ENCODE measurements around the gene APRT. TPM values are rescaled to one million over a fixed set of nuclear protein-coding genes. Genes with fewer than 3 reads are reported as not detected.

Gene APRT
- total RNA-seq, 2 donors from 2014 or later = 63.8 to 64.2 TPM

GRCh38 chr16:88843256-88843655 is 31.5 kb upstream of the APRT start:
- ATAC-seq = no peak
- intact Hi-C loops (cut with DNase I) = no loop called here

GRCh38 chr16:88842806-88843205 is 31.1 kb upstream of the APRT start:
- intact Hi-C loops (cut with DNase I) = no loop called here
- ATAC-seq = no peak
- no peak for DNase-seq

More at GRCh38 chr16:88843256-88843655, 31.5 kb upstream of the APRT start:
- DNase-seq = no peak

- no peak for ATAC-seq
- DNase-seq = no peak
- intact Hi-C loops (cut with DNase I) = no loop called here
Measured at GRCh38 chr16:88842308-88842756, 30.6 kb upstream of the APRT start.

- DNase-seq (no peak), ATAC-seq (no peak)
- intact Hi-C loops (cut with DNase I) = no loop called here
Measured at GRCh38 chr16:88841521-88842307, 30.0 kb upstream of the APRT start.

DNA sequence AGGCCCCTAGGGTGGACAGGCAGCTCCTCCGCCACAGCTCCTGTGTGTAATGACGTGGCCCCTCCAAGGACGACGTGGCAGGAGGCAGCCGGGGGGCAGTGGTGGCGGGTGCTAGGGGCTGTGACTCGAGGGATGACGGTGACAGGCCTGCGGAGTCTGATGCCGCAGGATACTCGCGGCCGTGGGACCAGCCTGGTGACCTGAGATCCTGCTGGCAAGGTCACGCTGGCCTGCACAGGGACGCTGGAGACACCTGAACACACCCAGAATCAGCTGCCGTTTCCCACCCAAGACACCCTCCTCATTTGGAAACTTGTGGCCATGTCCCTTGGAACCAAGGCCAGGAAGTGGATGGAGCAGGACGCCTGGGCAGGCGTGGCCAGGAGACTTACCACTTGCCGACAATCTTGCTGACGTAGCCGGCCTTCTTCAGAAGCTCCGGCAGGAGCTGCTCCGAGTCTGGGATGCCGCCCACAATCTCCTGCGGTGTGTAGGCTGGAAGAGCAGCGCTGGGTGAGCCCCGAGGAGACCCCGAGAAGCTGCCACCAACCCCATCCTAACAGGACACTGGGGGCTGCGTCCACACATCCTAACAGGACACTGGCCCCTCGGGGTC is 29.0 kb upstream of the APRT start:
- intact Hi-C loops (cut with DNase I) = no loop called here
- ATAC-seq = no peak

GRCh38 chr16:88839745-88840599 is 28.2 kb upstream of the APRT start:
- ATAC-seq (no peak), DNase-seq (no peak)
- intact Hi-C loops (cut with DNase I) = no loop called here

More for the DNA sequence above, 29.0 kb upstream of the APRT start:
- DNase-seq = no peak

- DNase-seq = no peak
- ATAC-seq = no peak
- intact Hi-C loops (cut with DNase I) = no loop called here
Measured at GRCh38 chr16:88839026-88839529, 27.4 kb upstream of the APRT start.

DNA sequence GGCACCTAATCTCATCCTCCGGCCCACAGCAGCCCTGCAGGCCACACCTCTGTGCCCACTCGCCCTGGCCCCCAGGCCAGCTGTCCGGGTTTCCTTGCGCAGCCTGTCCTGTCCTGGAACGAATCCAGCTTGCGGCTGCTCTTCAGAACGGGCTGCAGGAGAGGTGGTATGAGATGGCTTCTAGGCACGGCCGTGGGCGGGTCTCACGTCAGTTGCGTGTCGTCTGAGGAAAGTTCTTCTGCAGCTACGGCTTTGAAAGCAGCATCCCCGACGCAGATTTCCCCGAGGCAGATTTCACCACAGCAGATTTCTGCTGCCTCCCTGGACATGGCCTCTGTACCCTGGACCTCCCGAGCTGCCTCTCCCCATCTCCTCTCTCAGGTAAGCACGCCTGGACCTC is 26.8 kb upstream of the APRT start:
- DNase-seq (no peak), ATAC-seq (no peak)
- intact Hi-C loops (cut with DNase I) = no loop called here

DNA sequence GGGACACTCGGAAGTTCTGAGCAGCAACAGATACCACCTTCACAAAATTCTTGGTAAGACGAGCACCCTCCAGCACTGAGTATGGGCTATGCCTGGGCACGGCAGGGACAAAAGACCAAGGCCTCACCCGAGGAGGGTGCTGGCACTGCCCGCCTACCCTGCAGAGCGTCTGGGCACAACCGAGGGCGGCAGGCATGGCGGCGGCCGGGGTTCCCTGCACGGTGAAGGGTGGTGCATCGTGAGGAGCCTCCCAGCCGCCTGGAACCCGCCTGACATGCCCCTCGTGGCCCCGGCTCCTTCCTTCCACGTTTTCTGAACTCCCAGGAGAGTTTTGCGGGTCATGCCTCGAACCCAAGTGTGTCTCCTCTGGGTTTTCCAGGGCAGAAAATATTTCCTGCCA is 26.1 kb upstream of the APRT start:
- ATAC-seq (no peak), DNase-seq (no peak)
- intact Hi-C loops (cut with DNase I) = no loop called here

DNA sequence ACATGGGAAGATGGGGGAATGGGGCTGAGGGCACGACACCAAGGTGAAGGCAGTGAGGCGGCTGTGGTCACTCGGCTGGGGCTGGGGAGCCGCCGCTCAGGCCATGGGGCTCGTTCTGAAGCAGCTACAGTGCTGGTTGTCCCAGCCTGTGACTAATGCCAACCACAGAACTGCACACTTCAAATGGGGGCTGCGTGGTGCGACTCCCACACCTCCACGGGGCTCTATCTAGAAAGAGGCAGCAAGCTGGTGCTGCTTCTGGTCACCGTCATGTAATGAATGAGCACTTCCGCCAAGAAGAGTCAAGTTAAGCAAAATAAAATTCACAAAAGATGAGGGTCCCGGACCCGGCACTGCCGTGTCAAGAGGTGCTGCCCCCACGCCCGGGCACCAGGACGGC is 25.1 kb upstream of the APRT start:
- DNase-seq = no peak
- ATAC-seq = no peak
- intact Hi-C loops (cut with DNase I) = no loop called here

DNA sequence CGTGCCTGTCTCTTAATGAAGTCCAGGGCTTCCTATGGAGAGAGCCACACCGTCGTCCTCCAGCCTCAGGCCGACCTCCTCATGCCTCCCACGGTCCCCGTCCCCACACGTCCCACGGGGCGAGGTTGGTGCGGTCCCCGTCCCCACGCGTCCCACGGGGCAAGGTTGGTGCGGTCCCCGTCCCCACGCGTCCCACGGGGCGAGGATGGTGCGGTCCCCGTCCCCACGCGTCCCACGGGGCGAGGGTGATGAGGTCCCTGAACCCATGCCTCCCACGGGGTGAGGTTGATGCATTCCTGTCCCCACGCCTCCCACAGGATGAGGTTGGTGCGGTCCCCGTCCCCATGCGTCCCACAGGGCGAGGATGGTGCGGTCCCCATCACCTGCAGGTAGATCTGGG is 24.1 kb upstream of the APRT start:
- ATAC-seq (no peak), DNase-seq (no peak)
- intact Hi-C loops (cut with DNase I) = no loop called here

DNA sequence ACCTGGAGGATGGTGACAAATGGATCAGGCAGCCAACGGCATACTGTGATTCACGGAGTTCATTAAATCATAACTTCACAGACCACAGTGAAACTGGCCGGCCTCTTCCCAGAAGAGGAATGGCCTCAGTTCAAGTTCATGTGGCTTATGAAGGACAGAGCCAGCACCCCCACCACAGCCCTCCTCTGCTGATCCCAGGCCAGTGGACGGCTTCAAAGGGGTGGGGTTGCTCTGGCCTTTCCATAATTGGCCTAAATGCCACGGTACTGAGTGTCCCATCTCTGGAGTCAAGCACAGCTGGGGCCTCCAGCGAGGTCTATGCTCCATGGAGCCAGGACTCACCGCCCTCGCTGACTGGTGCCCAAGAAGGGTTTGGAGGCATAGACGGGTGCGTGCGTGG is 23.7 kb upstream of the APRT start:
- DNase-seq = peak; percentile 46
- ATAC-seq = peak; percentile 20 to 31
- intact Hi-C loops (cut with DNase I) = no loop called here

DNA sequence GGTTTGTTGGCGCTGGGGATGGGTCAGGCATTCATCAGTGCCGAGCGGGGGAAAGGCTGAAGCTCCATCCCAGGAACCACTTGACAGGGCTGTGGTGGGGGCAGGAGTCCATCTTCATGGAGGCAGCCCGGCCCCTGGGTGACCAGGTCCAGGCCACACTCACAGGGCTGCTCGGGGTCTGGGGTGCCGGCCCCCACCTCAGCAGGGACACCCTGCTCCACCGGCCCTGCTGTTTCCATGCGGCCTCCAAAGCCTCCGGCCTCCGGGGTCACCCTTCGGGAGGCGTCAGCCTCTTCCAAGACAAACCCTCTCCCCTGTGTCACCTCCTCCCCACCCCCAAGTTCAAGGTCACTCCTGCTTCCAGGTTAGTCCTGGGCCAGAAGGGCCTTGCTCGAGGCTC is 22.9 kb upstream of the APRT start:
- DNase-seq = no peak
- ATAC-seq = no peak
- intact Hi-C loops (cut with DNase I) = no loop called here

- ATAC-seq (no peak), DNase-seq (no peak)
- intact Hi-C loops (cut with DNase I) = no loop called here
Measured at GRCh38 chr16:88833086-88833485, 21.4 kb upstream of the APRT start.

DNA sequence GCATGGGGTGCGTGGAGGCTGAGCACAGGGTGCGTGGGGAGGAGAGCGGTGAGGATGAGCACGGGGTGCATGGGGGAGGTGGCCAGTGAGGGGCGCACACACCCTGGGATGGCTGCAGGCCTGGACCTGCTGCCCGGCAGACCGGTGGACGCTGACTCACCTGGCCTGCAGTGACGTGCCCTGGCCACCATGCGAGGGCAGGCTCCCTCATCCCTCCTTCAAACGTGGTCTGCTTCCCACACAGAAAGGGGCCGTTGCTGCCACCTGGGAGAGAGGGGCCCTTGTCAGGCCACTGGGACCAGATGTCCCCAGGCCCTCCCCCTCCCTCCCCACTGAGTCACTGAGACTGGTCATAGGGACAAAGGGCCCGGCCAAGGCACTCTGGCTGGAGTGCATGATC is 20.1 kb upstream of the APRT start:
- no peak for ATAC-seq
- intact Hi-C loops (cut with DNase I) = no loop called here
- DNase-seq = no peak

DNA sequence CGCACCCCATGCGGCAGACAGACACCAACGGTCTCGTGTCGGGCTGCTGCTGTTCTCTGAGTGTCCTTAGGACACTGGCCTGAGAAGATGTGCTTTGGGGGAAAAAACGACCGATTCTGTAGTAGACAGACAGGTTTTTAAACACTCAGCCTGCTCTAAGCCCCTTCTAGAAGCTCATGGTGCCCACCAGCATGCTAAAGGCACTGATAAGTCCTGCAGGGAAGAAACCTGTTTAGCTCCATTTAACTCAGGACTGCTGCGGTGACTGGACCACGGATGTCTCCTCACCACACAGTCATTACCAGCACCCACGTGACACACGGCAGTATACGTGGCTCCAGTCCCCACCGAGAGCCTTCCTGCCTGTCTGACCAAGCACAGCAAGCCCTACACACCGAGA is 19.1 kb upstream of the APRT start:
- DNase-seq = no peak
- intact Hi-C loops (cut with DNase I) = no loop called here

DNA sequence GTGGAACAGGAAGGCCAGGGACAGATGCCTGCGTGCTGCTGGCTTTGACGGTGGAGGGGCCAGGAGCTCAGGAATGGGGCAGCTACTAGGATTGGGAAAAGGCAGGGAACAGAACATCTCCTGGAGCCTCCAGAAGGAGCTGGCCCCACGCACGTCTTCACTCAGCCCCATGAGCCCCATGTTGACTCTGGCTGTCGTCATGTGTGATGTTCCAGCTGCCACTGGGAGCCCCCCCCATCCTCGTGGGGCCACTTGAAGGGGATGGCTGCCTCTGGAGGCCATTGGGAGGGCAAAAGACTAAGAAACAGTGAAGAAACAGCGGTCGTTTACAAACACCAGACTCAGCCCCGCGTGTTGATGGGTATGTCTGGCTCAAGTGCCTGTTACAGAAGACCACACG is 18.5 kb upstream of the APRT start:
- no peak for DNase-seq
- peak in 1 of 2 donors; percentile 35 for ATAC-seq

More for the DNA sequence above, 19.1 kb upstream of the APRT start:
- ATAC-seq = no peak

DNA sequence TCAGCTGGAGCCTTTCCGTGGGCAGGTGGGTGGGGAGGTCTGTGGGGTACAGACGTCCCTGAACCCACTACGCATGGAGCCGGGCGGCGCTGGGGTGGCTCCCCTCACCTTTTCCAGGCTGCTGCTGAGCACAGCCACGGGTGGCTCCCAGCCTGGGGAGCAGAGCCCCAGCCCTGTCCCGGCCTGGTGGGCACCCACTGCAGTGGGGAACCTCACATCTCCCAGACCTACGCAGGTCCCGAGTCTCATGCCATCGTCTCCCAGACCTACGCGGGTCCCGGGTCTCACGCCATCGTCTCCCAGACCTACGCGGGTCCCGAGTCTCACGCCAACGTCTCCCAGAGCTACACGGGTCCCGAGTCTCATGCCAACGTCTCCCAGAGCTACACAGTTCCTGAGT is 17.0 kb upstream of the APRT start:
- intact Hi-C loops (cut with DNase I) = no loop called here
- no peak for ATAC-seq
- DNase-seq = no peak

More for the DNA sequence above, 18.5 kb upstream of the APRT start:
- intact Hi-C loops (cut with DNase I) = no loop called here

- no peak for DNase-seq
- intact Hi-C loops (cut with DNase I) = no loop called here
- no peak for ATAC-seq
Measured at GRCh38 chr16:88827727-88828126, 16.0 kb upstream of the APRT start.
